Heart left ventricle (tissue), 16 donors: Measurements from ENCODE around the gene ANKH. TPM values are rescaled to one million over a fixed set of nuclear protein-coding genes. Genes with fewer than 3 reads are reported as not detected.

ENCODE experiments used
- ATAC-seq, 4 donors: fragments of 200-7000 bp; cut with Tn5 transposase; one replicate each; pipeline ENCODE4 v1.9.1; 2020 to 2022; ENCODE audit warnings: moderate library complexity in 4 of 4, mild to moderate bottlenecking in 3 of 4, moderate number of reproducible peaks in 1 of 4
- DNase-seq, 5 donors: peaks; one replicate each; pipeline ENCODE4 v3.0.0-alpha.2; 2020
- H3K27ac ChIP-seq, 12 donors: fragments of 200-600 bp; sonication (generic) in 4 of 12; one replicate each; pipeline versions ENCODE4 v1.5.0 to v1.8.0; 2016 to 2022; ENCODE audit warnings: mild to moderate bottlenecking in 2 of 12
- H3K27me3 ChIP-seq, 9 donors: fragments of 200-600 bp; sonication (generic) in 2 of 9; one replicate each; pipeline versions ENCODE4 v1.5.1 to v1.8.0; 2016 to 2022; ENCODE audit warnings: mild to moderate bottlenecking in 3 of 9
- H3K36me3 ChIP-seq, 9 donors: fragments of 200-600 bp; sonication (generic) in 2 of 9; one replicate each; pipeline versions ENCODE4 v1.5.0 to v1.8.0; 2018 to 2022; ENCODE audit warnings: mild to moderate bottlenecking in 2 of 9
- H3K4me1 ChIP-seq, 12 donors: fragments of 200-600 bp; sonication (generic) in 4 of 12; one replicate each; pipeline versions ENCODE4 v1.5.0 to v1.8.0; 2016 to 2022; ENCODE audit warnings: mild to moderate bottlenecking in 3 of 12
- H3K4me3 ChIP-seq, 12 donors: fragments of 200-600 bp; sonication (generic) in 4 of 12; one replicate each; pipeline versions ENCODE4 v1.5.0 to v1.8.0; 2017 to 2022; ENCODE audit warnings: mild to moderate bottlenecking in 9 of 12, moderate library complexity in 4 of 12
- H3K9me3 ChIP-seq, 12 donors: fragments of 200-600 bp; sonication (generic) in 4 of 12; one replicate each; pipeline versions ENCODE4 v1.5.0 to v1.8.0; 2016 to 2022; ENCODE audit warnings: mild to moderate bottlenecking in 1 of 12
- CTCF ChIP-seq, 12 donors: fragments of 200-600 bp; sonication (generic) in 4 of 12; IDR thresholded peaks; one replicate each; pipeline versions ENCODE4 v1.5.0 to v1.8.0; 2018 to 2022; ENCODE audit warnings: antibody characterized with exemption in 12 of 12, mild to moderate bottlenecking in 5 of 12
- POLR2A ChIP-seq, 2 donors: fragments of 450-650 bp; IDR thresholded peaks; one replicate each; pipeline ENCODE4 v1.6.1; 2017; ENCODE audit warnings: antibody characterized with exemption in 2 of 2, mild to moderate bottlenecking in 2 of 2, moderate library complexity in 2 of 2
- WGBS, 4 donors: extraction: QIAGEN DNeasy Blood & Tissue Kit in 2 of 4; methylation state at CpG; one replicate each; pipeline versions ENCODE4 v1.1.5 to v1.1.7; 2013 to 2018; 5-methylcytosine and 5-hydroxymethylcytosine counted together
- intact Hi-C, 10 donors: fragments of 100-400 bp; cut with DNase I; formaldehyde crosslinking; loops; one replicate each; pipeline versions ENCODE4 v1.11.1 to v1.14.2; 2022
- polyA plus RNA-seq, 2 donors: library from polyadenylated mRNA; stranded (reverse); fragments of 200-250 nt; gene quantifications; one replicate each; pipeline ENCODE4 v1.2.3, GENCODE V29; 2013
- total RNA-seq, 9 donors: library from RNA; depleted of rRNA in 2 of 9; stranded (reverse); fragments of >200 nt in 2 of 9; fragmentation: NEBNext Ultra II Directional in 3 of 9; extraction: Animal tissue kit (Norgen Biotek cat#: 25700) in 3 of 9; gene quantifications; one replicate each; pipeline versions ENCODE4 v1.1.0 to v1.2.4, GENCODE V29; 2016 to 2023
- donor health status: ischemic (EF 13 %, LVEDD 7.1; RV severe dilation, severe dysfunction).
- donor health status: healthy with polysubstance abuse.
- donor health status: DM: no; HTN: yes; CAD: no.
- donor health status: DM: no; HTN: no; CAD: no.
- donor health status: ischemic (EF 25% LVEDD 6.9; RV normal size, moderate dysfunction).
- donor health status: ischemic (EF 25% LVEDD 5.7; RV mildly dilated, moderate dysfunction).
- donor health status: healthy.
- donor health status: DM: yes; HTN: yes; CAD: no.
- donor health status: ischemic (EF 35%, LVEDD 5.7; RV mildly dilated, moderate dysfunction).
- donor health status: nonischemic (EF 11% LVEDD 7.7; RV severe dilation, severe dysfunction).
- donor health status: DM: yes; HTN: yes; CAD: no.
- donor health status: PGD.
- donor health status: ischemic (EF 29% LVEDD 5.4; RV normal size, mild dysfunction).
- donor health status: nonischemic (EF 23%, LVEDD 6.1; RV moderate dilation, normal function).

Gene ANKH
- total and polyA plus RNA-seq, 11 donors = 54.1 to 260 (median 168) TPM

GRCh38 chr5:14735944-14736343, 135.6 kb downstream of the ANKH start:
- H3K27ac ChIP-seq = peak overlapping the region in 4 of 12 donors; percentile 18 to 55 (median 29)
- 53 to 56% (median 55%) methylated on average over 4 of the region's 4 CpGs for WGBS, 4 donors
- intact Hi-C loops = loop anchor here in 1 of 10 donors (5.0 kb wide), 1 partner anchor 136 kb away; the partner anchor contains the start of gene ANKH
- ATAC-seq (peak; percentile 63 to 85 (median 80)), DNase-seq (peak in 4 of 5 donors; percentile 41 to 72 (median 50))
- peaks cover 0 to 78% (median 58%) of the 10 kb centered on the region in 9 donors for H3K36me3 ChIP-seq
- no peaks in the 10 kb centered on the region for H3K27me3 ChIP-seq
- H3K4me3 ChIP-seq = no peak overlapping the region
- TF ChIP-seq CTCF (IDR thresholded peaks at IDR 0.05) (no peak), POLR2A (IDR thresholded peaks at IDR 0.05) (no peak)
- H3K9me3 ChIP-seq = no peaks in the 10 kb centered on the region
- H3K4me1 ChIP-seq = peaks cover 0 to 48% (median 29%) of the 10 kb centered on the region in 12 donors

GRCh38 chr5:14734396-14734795, 137.2 kb downstream of the ANKH start:
- peaks cover 0 to 81% (median 56%) of the 10 kb centered on the region in 9 donors for H3K36me3 ChIP-seq
- intact Hi-C loops = loop anchor here in 1 of 10 donors (5.0 kb wide), 1 partner anchor 78 kb away; no protein-coding TSS in a partner anchor
- H3K9me3 ChIP-seq = no peaks in the 10 kb centered on the region
- H3K4me1 ChIP-seq = peaks cover 0 to 35% (median 17%) of the 10 kb centered on the region in 12 donors
- no peaks in the 10 kb centered on the region for H3K27me3 ChIP-seq
- no peak overlapping the region for H3K4me3 ChIP-seq
- no peak for DNase-seq
- no peak for ATAC-seq
- WGBS, 4 donors = 92 to 94% (median 93%) methylated on average over 13 of the region's 13 CpGs
- no peak overlapping the region for H3K27ac ChIP-seq
- no peak for TF ChIP-seq CTCF (IDR thresholded peaks at IDR 0.05)
- no peak for TF ChIP-seq POLR2A (IDR thresholded peaks at IDR 0.05)

- DNase-seq (no peak), ATAC-seq (no peak)
- Histone ChIP-seq H3K36me3 (peaks cover 0 to 77% (median 51%) of the 10 kb centered on the region in 9 donors), H3K9me3 (no peaks in the 10 kb centered on the region), H3K4me1 (peaks cover 0 to 29% (median 12%) of the 10 kb centered on the region in 12 donors), H3K27me3 (no peaks in the 10 kb centered on the region), H3K4me3 (no peak overlapping the region), H3K27ac (no peak overlapping the region)
- TF ChIP-seq POLR2A (IDR thresholded peaks at IDR 0.05) = no peak
- no peak for TF ChIP-seq CTCF (IDR thresholded peaks at IDR 0.05)
- intact Hi-C loops = loop anchor here in 1 of 10 donors (5.0 kb wide), 1 partner anchor 79 kb away; no protein-coding TSS in a partner anchor
- WGBS, 4 donors = 94 to 97% (median 96%) methylated on average over 16 of the region's 16 CpGs
These were observed 137.9 kb downstream of the ANKH start for GRCh38 chr5:14733661-14734060.

- no peak for ATAC-seq
- Histone ChIP-seq H3K27me3 (no peaks in the 10 kb centered on the region), H3K4me1 (peaks cover 0 to 31% (median 12%) of the 10 kb centered on the region in 12 donors), H3K27ac (no peak overlapping the region), H3K36me3 (peaks cover 0 to 71% (median 44%) of the 10 kb centered on the region in 9 donors), H3K9me3 (no peaks in the 10 kb centered on the region), H3K4me3 (no peak overlapping the region)
- 88 to 98% (median 92%) methylated on average over 6 of the region's 6 CpGs for WGBS, 4 donors
- intact Hi-C loops = loop anchor here in 1 of 10 donors (5.0 kb wide), 1 partner anchor 79 kb away; no protein-coding TSS in a partner anchor
- TF ChIP-seq CTCF (IDR thresholded peaks at IDR 0.05) (no peak), POLR2A (IDR thresholded peaks at IDR 0.05) (no peak)
- no peak for DNase-seq
These were observed 138.6 kb downstream of the ANKH start for GRCh38 chr5:14732991-14733390.
